Gastrocnemius medialis (tissue), 4 donors: ENCODE data around the gene ISCA1. TPM values are rescaled to one million over a fixed set of nuclear protein-coding genes. Genes with fewer than 3 reads are reported as not detected.

Source experiments
- ATAC-seq, 2 donors: fragments of 150-250 bp; one replicate each; pipeline ENCODE4 v1.9.1; 2016
- DNase-seq, 2 donors: peaks; one replicate each; pipeline ENCODE4 v3.0.0-alpha.2; 2019
- H3K27ac ChIP-seq, 4 donors: fragments of 200-600 bp; sonication (generic); 1 replicate in 1 of 4; 2 replicates in 3 of 4; pipeline ENCODE4 v1.5.1; 2016 to 2018; ENCODE audit warnings: mild to moderate bottlenecking in 2 of 4, moderate library complexity in 1 of 4
- H3K27me3 ChIP-seq, 3 donors: fragments of 200-600 bp; sonication (generic) in 2 of 3; 1 replicate in 1 of 3; 2 replicates in 2 of 3; pipeline versions ENCODE4 v1.5.1 to v1.6.0; 2016 to 2019; ENCODE audit warnings: mild to moderate bottlenecking in 1 of 3, moderate library complexity in 1 of 3
- H3K36me3 ChIP-seq, 2 donors: fragments of 200-600 bp; sonication (generic) in 1 of 2; one replicate each; pipeline ENCODE4 v1.5.1; 2017 to 2018
- H3K4me1 ChIP-seq, 2 donors: fragments of 200-600 bp; sonication (generic) in 1 of 2; one replicate each; pipeline ENCODE4 v1.5.1; 2016 to 2017; ENCODE audit warnings: mild to moderate bottlenecking in 2 of 2
- H3K4me3 ChIP-seq, 4 donors: fragments of 200-600 bp; sonication (generic) in 3 of 4; 1 replicate in 1 of 4; 2 replicates in 3 of 4; pipeline ENCODE4 v1.5.1; 2016 to 2019; ENCODE audit warnings: mild to moderate bottlenecking in 2 of 4
- H3K9me3 ChIP-seq, 3 donors: fragments of 200-600 bp; sonication (generic) in 2 of 3; 1 replicate in 1 of 3; 2 replicates in 2 of 3; pipeline ENCODE4 v1.5.1; 2016 to 2019
- CTCF ChIP-seq, 5 experiments: fragments of 450-650 bp in 3 of 5; fragments of 200-600 bp in 2 of 5; sonication (generic) in 2 of 5; IDR thresholded peaks in 4 of 5; conservative IDR thresholded peaks in 1 of 5; 1 replicate in 4 of 5; 2 replicates in 1 of 5; pipeline ENCODE4 v1.5.1; 2016 to 2019; ENCODE audit warnings: antibody characterized with exemption in 5 of 5, mild to moderate bottlenecking in 3 of 5, moderate library complexity in 3 of 5
- POLR2A ChIP-seq, 2 donors: fragments of 450-650 bp; IDR thresholded peaks; one replicate each; pipeline ENCODE4 v1.6.1; 2017; ENCODE audit warnings: antibody characterized with exemption in 2 of 2, mild to moderate bottlenecking in 2 of 2, moderate library complexity in 2 of 2
- in situ Hi-C, 4 donors: fragments of 200-750 bp; cut with MboI; loops; one replicate each; pipeline versions ENCODE4 v1.15.0 to v1.8.0; 2017; ENCODE audit warnings: low sequenced_read_pairs in 4 of 4
- intact Hi-C: fragments of 100-400 bp; cut with DNase I; formaldehyde crosslinking; loops from one replicate; pipeline ENCODE4 v1.15.1; 2023; ENCODE audit warnings: low total_unique reads
- total RNA-seq, 4 donors: library from RNA; depleted of rRNA; stranded (reverse); fragments of >200 nt; gene quantifications; one replicate each; pipeline versions ENCODE4 v1.1.0 to v1.2.3, GENCODE V29; 2016

ISCA1 gene
- total RNA-seq, 4 donors from 2014 or later, result 59.8 to 115 (median 89.9) TPM

GRCh38 chr9:86242071-86242470 is 40.3 kb downstream of the ISCA1 start:
- in situ Hi-C loops, result no loop called here
- intact Hi-C loops, result no loop called here
- ATAC-seq, result no peak
- no peak overlapping the region for H3K27ac ChIP-seq
- H3K27me3 ChIP-seq, result no peaks in the 10 kb centered on the region
- DNase-seq, result no peak
- no peak for TF ChIP-seq POLR2A (IDR thresholded peaks at IDR 0.05)
- TF ChIP-seq CTCF (IDR thresholded peaks at IDR 0.05 in 4 of 5, conservative IDR thresholded peaks at IDR 0.05 in 1 of 5), result no peak
- H3K36me3 ChIP-seq, result no peaks in the 10 kb centered on the region
- no peak overlapping the region for H3K4me3 ChIP-seq
- H3K9me3 ChIP-seq, result no peaks in the 10 kb centered on the region
- no peaks in the 10 kb centered on the region for H3K4me1 ChIP-seq

GRCh38 chr9:86241216-86241615 is 41.1 kb downstream of the ISCA1 start:
- Histone ChIP-seq H3K27ac (no peak overlapping the region), H3K27me3 (no peaks in the 10 kb centered on the region), H3K36me3 (no peaks in the 10 kb centered on the region), H3K9me3 (no peaks in the 10 kb centered on the region), H3K4me3 (no peak overlapping the region), H3K4me1 (no peaks in the 10 kb centered on the region)
- TF ChIP-seq POLR2A (IDR thresholded peaks at IDR 0.05) (no peak), CTCF (IDR thresholded peaks at IDR 0.05 in 4 of 5, conservative IDR thresholded peaks at IDR 0.05 in 1 of 5) (no peak)
- in situ Hi-C loops (no loop called here), intact Hi-C loops (no loop called here)
- ATAC-seq (no peak), DNase-seq (no peak)

DNA sequence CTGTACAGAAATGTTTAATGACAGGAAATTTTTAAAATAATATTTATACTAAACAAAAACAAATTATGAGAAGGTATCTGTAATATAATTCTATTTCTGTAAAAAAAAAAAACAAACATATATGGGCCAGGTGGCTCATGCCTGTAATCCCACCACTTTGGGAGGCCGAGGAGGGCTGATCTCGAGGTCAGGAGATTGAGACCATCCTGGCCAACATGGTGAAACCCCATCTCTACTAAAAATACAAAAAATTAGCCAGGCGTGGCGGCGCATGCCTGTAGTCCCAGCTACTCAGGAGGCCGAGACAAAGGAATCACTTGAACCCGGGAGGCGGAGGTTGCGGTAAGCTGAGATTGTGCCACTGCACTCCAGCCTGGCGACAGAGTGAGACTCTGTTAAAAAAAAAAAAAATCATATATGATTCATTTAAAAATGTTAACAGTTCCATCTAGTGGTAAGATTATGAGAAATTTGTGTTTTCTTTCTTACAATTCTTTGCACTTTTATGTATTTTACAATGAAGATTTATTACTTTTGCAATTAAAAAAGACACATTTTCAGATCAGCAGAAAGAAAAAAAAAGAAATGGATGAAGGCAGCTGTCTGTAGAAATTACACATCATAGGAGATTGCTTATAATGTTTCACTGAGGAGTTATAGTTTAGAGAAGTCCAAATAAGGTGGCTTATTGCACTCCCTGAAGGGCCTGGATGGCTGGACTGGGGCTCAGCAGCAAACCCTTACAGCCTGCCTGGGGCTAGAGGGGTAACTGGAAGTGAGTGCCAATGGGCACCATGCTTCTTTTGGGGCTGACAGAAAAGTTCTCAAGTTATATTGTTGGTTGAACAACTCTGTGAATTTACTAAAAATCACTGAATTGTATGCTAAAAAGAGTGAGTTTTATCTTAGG is 43.2 kb downstream of the ISCA1 start:
- H3K27me3 ChIP-seq, result no peaks in the 10 kb centered on the region
- no peak overlapping the region for H3K4me3 ChIP-seq
- no peaks in the 10 kb centered on the region for H3K36me3 ChIP-seq
- DNase-seq (no peak), ATAC-seq (no peak)
- TF ChIP-seq POLR2A (IDR thresholded peaks at IDR 0.05), result no peak
- no peak for TF ChIP-seq CTCF (IDR thresholded peaks at IDR 0.05 in 4 of 5, conservative IDR thresholded peaks at IDR 0.05 in 1 of 5)
- no peaks in the 10 kb centered on the region for H3K9me3 ChIP-seq
- H3K27ac ChIP-seq, result no peak overlapping the region
- no peaks in the 10 kb centered on the region for H3K4me1 ChIP-seq
- in situ Hi-C loops, result no loop called here
- intact Hi-C loops, result no loop called here

DNA sequence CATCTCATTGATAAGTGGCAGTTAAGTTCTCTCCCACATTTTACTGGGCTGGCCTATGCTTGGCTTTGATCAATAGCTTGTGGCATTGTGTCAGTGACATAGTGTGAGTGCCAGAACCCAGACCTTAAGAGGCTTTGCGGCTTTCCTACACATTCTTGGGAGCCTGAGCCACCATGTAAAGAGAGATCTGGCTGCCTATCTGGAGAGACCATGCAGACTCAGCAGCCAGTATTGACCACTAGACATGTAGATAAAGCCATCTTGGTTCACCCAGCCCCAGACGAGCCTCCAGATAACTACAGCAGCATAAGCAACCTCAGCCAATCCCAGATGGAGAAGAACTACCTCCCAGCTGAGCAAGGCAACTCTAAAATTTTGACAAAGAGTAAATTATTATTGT is 51.5 kb downstream of the ISCA1 start:
- no peak overlapping the region for H3K4me3 ChIP-seq
- no peak for DNase-seq
- in situ Hi-C loops (no loop called here), intact Hi-C loops (no loop called here)
- no peaks in the 10 kb centered on the region for H3K4me1 ChIP-seq
- no peaks in the 10 kb centered on the region for H3K36me3 ChIP-seq
- TF ChIP-seq CTCF (IDR thresholded peaks at IDR 0.05 in 4 of 5, conservative IDR thresholded peaks at IDR 0.05 in 1 of 5), result no peak
- no peak for TF ChIP-seq POLR2A (IDR thresholded peaks at IDR 0.05)
- no peak overlapping the region for H3K27ac ChIP-seq
- H3K27me3 ChIP-seq, result no peaks in the 10 kb centered on the region
- ATAC-seq, result no peak
- no peaks in the 10 kb centered on the region for H3K9me3 ChIP-seq
